Measurements from ENCODE around the gene KCTD11.

The KCTD11 gene

GRCh38 chr17:7382901-7383300, 30.9 kb downstream of the KCTD11 start:
- H3K27ac ChIP-seq, result no peak overlapping the region
- H2AFZ ChIP-seq, result no peak overlapping the region
- no peak overlapping the region for H3K9ac ChIP-seq
- peaks cover 6% of the 10 kb centered on the region for H3K79me2 ChIP-seq
- H3K4me3 ChIP-seq (ENCODE audit: low read depth, low read length), result no peak overlapping the region
- peaks cover 17% of the 10 kb centered on the region for H3K4me1 ChIP-seq
- no peaks in the 10 kb centered on the region for H3K27me3 ChIP-seq (ENCODE audit: control insufficient read depth, insufficient read depth, low read length)
- H3K36me3 ChIP-seq (ENCODE audit: control insufficient read depth, insufficient read depth, low read length), result no peaks in the 10 kb centered on the region
- H3K9me3 ChIP-seq (ENCODE audit: control insufficient read depth, low read length), result no peaks in the 10 kb centered on the region
- no peak overlapping the region for H3K4me2 ChIP-seq (ENCODE audit: low read length)
- no peak for TF ChIP-seq CTCF (IDR thresholded peaks at IDR 0.05)

- no peak overlapping the region for H3K4me3 ChIP-seq (ENCODE audit: low read depth, low read length)
Observed at GRCh38 chr17:7383371-7383741, 31.4 kb downstream of the KCTD11 start.

DNA sequence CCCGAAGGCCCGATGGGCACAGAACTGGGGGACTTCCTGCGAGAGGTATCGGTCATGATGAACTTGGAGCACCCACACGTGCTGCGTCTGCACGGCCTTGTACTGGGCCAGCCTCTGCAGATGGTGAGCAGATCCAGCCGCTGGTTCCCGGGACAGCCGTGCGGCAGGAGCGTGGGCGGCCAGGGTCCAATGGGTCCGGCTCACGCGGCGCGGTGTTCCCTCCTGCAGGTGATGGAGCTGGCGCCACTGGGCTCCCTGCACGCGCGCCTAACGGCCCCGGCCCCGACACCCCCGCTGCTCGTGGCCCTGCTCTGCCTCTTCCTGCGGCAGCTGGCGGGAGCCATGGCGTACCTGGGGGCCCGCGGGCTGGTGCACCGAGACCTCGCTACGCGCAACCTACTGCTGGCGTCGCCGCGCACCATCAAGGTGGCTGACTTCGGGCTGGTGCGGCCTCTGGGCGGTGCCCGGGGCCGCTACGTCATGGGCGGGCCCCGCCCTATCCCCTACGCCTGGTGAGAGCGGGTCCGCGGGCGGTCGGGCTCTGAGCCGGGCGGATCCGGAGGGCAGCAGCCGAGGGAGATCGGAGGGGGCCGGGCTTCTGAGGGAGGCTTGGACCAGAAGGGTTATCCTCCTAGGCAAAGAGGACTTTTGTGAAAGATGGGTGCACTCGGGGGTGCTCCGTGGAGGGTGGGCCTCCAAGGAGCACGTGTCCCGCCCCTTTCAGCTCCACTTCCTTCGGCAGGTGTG, 32.0 kb downstream of the KCTD11 start:
- H3K4me2 ChIP-seq (ENCODE audit: low read length), result no peak overlapping the region
- H3K36me3 ChIP-seq (ENCODE audit: control insufficient read depth, insufficient read depth, low read length), result no peaks in the 10 kb centered on the region
- H3K27ac ChIP-seq, result no peak overlapping the region
- no peaks in the 10 kb centered on the region for H3K27me3 ChIP-seq (ENCODE audit: control insufficient read depth, insufficient read depth, low read length)
- no peak overlapping the region for H3K9ac ChIP-seq
- no peak overlapping the region for H2AFZ ChIP-seq
- no peaks in the 10 kb centered on the region for H3K9me3 ChIP-seq (ENCODE audit: control insufficient read depth, low read length)
- TF ChIP-seq CTCF (IDR thresholded peaks at IDR 0.05), result no peak
- peaks cover 17% of the 10 kb centered on the region for H3K4me1 ChIP-seq
- no peak overlapping the region for H3K4me3 ChIP-seq (ENCODE audit: low read depth, low read length)
- H3K79me2 ChIP-seq, result peaks cover 6% of the 10 kb centered on the region

More at GRCh38 chr17:7383371-7383741, 31.4 kb downstream of the KCTD11 start:
- peaks cover 6% of the 10 kb centered on the region for H3K79me2 ChIP-seq
- H2AFZ ChIP-seq, result no peak overlapping the region
- no peak overlapping the region for H3K9ac ChIP-seq
- no peak overlapping the region for H3K27ac ChIP-seq
- H3K4me1 ChIP-seq, result peaks cover 17% of the 10 kb centered on the region
- no peaks in the 10 kb centered on the region for H3K27me3 ChIP-seq (ENCODE audit: control insufficient read depth, insufficient read depth, low read length)
- no peaks in the 10 kb centered on the region for H3K36me3 ChIP-seq (ENCODE audit: control insufficient read depth, insufficient read depth, low read length)
- H3K4me2 ChIP-seq (ENCODE audit: low read length), result no peak overlapping the region
- no peaks in the 10 kb centered on the region for H3K9me3 ChIP-seq (ENCODE audit: control insufficient read depth, low read length)
- no peak for TF ChIP-seq CTCF (IDR thresholded peaks at IDR 0.05)

GRCh38 chr17:7384489-7385081, 32.6 kb downstream of the KCTD11 start:
- Histone ChIP-seq H3K27me3 (ENCODE audit: control insufficient read depth, insufficient read depth, low read length) (no peaks in the 10 kb centered on the region), H3K79me2 (peaks cover under 1% of the 10 kb centered on the region), H3K4me1 (peaks cover 14% of the 10 kb centered on the region), H3K36me3 (ENCODE audit: control insufficient read depth, insufficient read depth, low read length) (no peaks in the 10 kb centered on the region), H3K9me3 (ENCODE audit: control insufficient read depth, low read length) (no peaks in the 10 kb centered on the region), H3K4me2 (ENCODE audit: low read length) (no peak overlapping the region), H3K27ac (no peak overlapping the region), H3K9ac (no peak overlapping the region), H2AFZ (no peak overlapping the region), H3K4me3 (ENCODE audit: low read depth, low read length) (no peak overlapping the region)
- no peak for TF ChIP-seq CTCF (IDR thresholded peaks at IDR 0.05)

- H3K27me3 ChIP-seq (ENCODE audit: control insufficient read depth, insufficient read depth, low read length), result no peaks in the 10 kb centered on the region
- no peak for TF ChIP-seq CTCF (IDR thresholded peaks at IDR 0.05)
- peaks cover 2% of the 10 kb centered on the region for H3K4me1 ChIP-seq
- H3K9ac ChIP-seq, result no peak overlapping the region
- no peaks in the 10 kb centered on the region for H3K79me2 ChIP-seq
- no peak overlapping the region for H2AFZ ChIP-seq
- H3K4me3 ChIP-seq (ENCODE audit: low read depth, low read length), result no peak overlapping the region
- H3K27ac ChIP-seq, result no peak overlapping the region
- H3K36me3 ChIP-seq (ENCODE audit: control insufficient read depth, insufficient read depth, low read length), result no peaks in the 10 kb centered on the region
- H3K4me2 ChIP-seq (ENCODE audit: low read length), result no peak overlapping the region
- H3K9me3 ChIP-seq (ENCODE audit: control insufficient read depth, low read length), result no peaks in the 10 kb centered on the region
Observed at GRCh38 chr17:7388856-7389255, 36.9 kb downstream of the KCTD11 start.

All from parathyroid adenoma (tissue), 2 donors.